ENCODE results near the gene PTPRO. TPM values are rescaled to one million over a fixed set of nuclear protein-coding genes. Genes with fewer than 3 reads are reported as not detected.
A peak's percentile ranks its signal among the peaks of the same experiment; 100 is the strongest.
"Not testable (repeated sequence)": the region's sequence is repeated elsewhere in the genome, so short reads cannot be mapped to it uniquely, and the experiment has no call there.

Gene PTPRO
- total RNA-seq, 1 experiment from 2014 or later = 0.22 TPM

- Histone ChIP-seq H3K4me1 (peaks cover 29% of the 10 kb centered on the region), H3K27ac (no peak overlapping the region), H3K36me3 (no peaks in the 10 kb centered on the region), H3K27me3 (no peaks in the 10 kb centered on the region), H3K4me3 (no peak overlapping the region), H3K9me3 (replicated peaks) (no peaks in the 10 kb centered on the region)
- peak; percentile 15 to 70 for DNase-seq
Measured at GRCh38 chr12:15599266-15600037, 277.1 kb downstream of the PTPRO start.

GRCh38 chr12:15600223-15600935 is 278.1 kb downstream of the PTPRO start:
- no peaks in the 10 kb centered on the region for H3K27me3 ChIP-seq
- no peaks in the 10 kb centered on the region for H3K9me3 ChIP-seq (replicated peaks)
- peaks cover 29% of the 10 kb centered on the region for H3K4me1 ChIP-seq
- no peak overlapping the region for H3K27ac ChIP-seq
- H3K36me3 ChIP-seq = no peaks in the 10 kb centered on the region
- no peak for DNase-seq
- H3K4me3 ChIP-seq = no peak overlapping the region

GRCh38 chr12:15601210-15601800 is 279.0 kb downstream of the PTPRO start:
- H3K4me1 ChIP-seq = peaks cover 29% of the 10 kb centered on the region
- no peak overlapping the region for H3K4me3 ChIP-seq
- H3K9me3 ChIP-seq (replicated peaks) = no peaks in the 10 kb centered on the region
- H3K27ac ChIP-seq = no peak overlapping the region
- no peaks in the 10 kb centered on the region for H3K36me3 ChIP-seq
- H3K27me3 ChIP-seq = no peaks in the 10 kb centered on the region
- no peak for DNase-seq

GRCh38 chr12:15602051-15602672 is 279.9 kb downstream of the PTPRO start:
- peaks cover 29% of the 10 kb centered on the region for H3K4me1 ChIP-seq
- no peaks in the 10 kb centered on the region for H3K36me3 ChIP-seq
- H3K27ac ChIP-seq = no peak overlapping the region
- no peak for DNase-seq
- no peaks in the 10 kb centered on the region for H3K27me3 ChIP-seq
- no peaks in the 10 kb centered on the region for H3K9me3 ChIP-seq (replicated peaks)
- no peak overlapping the region for H3K4me3 ChIP-seq

- Histone ChIP-seq H3K27ac (no peak overlapping the region), H3K9me3 (replicated peaks) (no peaks in the 10 kb centered on the region), H3K36me3 (no peaks in the 10 kb centered on the region), H3K4me1 (peaks cover 37% of the 10 kb centered on the region), H3K4me3 (no peak overlapping the region), H3K27me3 (no peaks in the 10 kb centered on the region)
- DNase-seq = peak; percentile 88 to 95
Measured at GRCh38 chr12:15603474-15604085, 281.3 kb downstream of the PTPRO start.

- DNase-seq = no peak
- H3K27me3 ChIP-seq = no peaks in the 10 kb centered on the region
- H3K36me3 ChIP-seq = no peaks in the 10 kb centered on the region
- peaks cover 32% of the 10 kb centered on the region for H3K4me1 ChIP-seq
- H3K4me3 ChIP-seq = no peak overlapping the region
- no peak overlapping the region for H3K27ac ChIP-seq
- H3K9me3 ChIP-seq (replicated peaks) = no peaks in the 10 kb centered on the region
Measured at GRCh38 chr12:15605881-15606590, 283.7 kb downstream of the PTPRO start.

- peaks cover 8% of the 10 kb centered on the region; the same call in 1 of the 2 replicates for H3K9me3 ChIP-seq (replicated peaks)
- H3K4me3 ChIP-seq = no peak overlapping the region
- H3K4me1 ChIP-seq = peaks cover 25% of the 10 kb centered on the region
- H3K27ac ChIP-seq = peak overlapping the region; percentile 39; the same call in 1 of the 2 replicates
- peak in 1 of 2 experiments; percentile 69 for DNase-seq
- no peaks in the 10 kb centered on the region for H3K27me3 ChIP-seq
- no peaks in the 10 kb centered on the region for H3K36me3 ChIP-seq
Measured at GRCh38 chr12:15608406-15608805, 286.1 kb downstream of the PTPRO start.

GRCh38 chr12:15608941-15609340 is 286.6 kb downstream of the PTPRO start:
- H3K4me1 ChIP-seq = peaks cover 20% of the 10 kb centered on the region
- H3K27me3 ChIP-seq = no peaks in the 10 kb centered on the region
- no peak overlapping the region for H3K4me3 ChIP-seq
- H3K9me3 ChIP-seq (replicated peaks) = peaks cover 11% of the 10 kb centered on the region; the same call in 1 of the 2 replicates
- H3K36me3 ChIP-seq = no peaks in the 10 kb centered on the region
- no peak for DNase-seq
- H3K27ac ChIP-seq = peak overlapping the region; percentile 39; the same call in 1 of the 2 replicates

- Histone ChIP-seq H3K4me3 (no peak overlapping the region), H3K4me1 (peaks cover 3% of the 10 kb centered on the region), H3K27ac (no peak overlapping the region), H3K27me3 (no peaks in the 10 kb centered on the region), H3K9me3 (replicated peaks) (peaks cover 11% of the 10 kb centered on the region; the same call in 1 of the 2 replicates), H3K36me3 (no peaks in the 10 kb centered on the region)
- no peak for DNase-seq
Measured at GRCh38 chr12:15613981-15614380, 291.7 kb downstream of the PTPRO start.

GRCh38 chr12:15616495-15616894 is 294.2 kb downstream of the PTPRO start:
- peaks cover 11% of the 10 kb centered on the region; the same call in 1 of the 2 replicates for H3K9me3 ChIP-seq (replicated peaks)
- H3K36me3 ChIP-seq, H3K27ac ChIP-seq, H3K4me3 ChIP-seq, H3K4me1 ChIP-seq, DNase-seq, H3K27me3 ChIP-seq: not testable (repeated sequence)

GRCh38 chr12:15620741-15621539 is 298.6 kb downstream of the PTPRO start:
- Histone ChIP-seq H3K4me3 (no peak overlapping the region), H3K4me1 (no peaks in the 10 kb centered on the region), H3K27ac (no peak overlapping the region), H3K9me3 (replicated peaks) (no peaks in the 10 kb centered on the region), H3K27me3 (no peaks in the 10 kb centered on the region), H3K36me3 (peaks cover 8% of the 10 kb centered on the region; the same call in 1 of the 2 replicates)
- DNase-seq = no peak

- H3K4me3 ChIP-seq = no peak overlapping the region
- DNase-seq = no peak
- no peaks in the 10 kb centered on the region for H3K27me3 ChIP-seq
- H3K27ac ChIP-seq = no peak overlapping the region
- H3K9me3 ChIP-seq (replicated peaks) = no peaks in the 10 kb centered on the region
- H3K36me3 ChIP-seq = peaks cover 8% of the 10 kb centered on the region; the same call in 1 of the 2 replicates
- peaks cover 21% of the 10 kb centered on the region for H3K4me1 ChIP-seq
Measured at GRCh38 chr12:15625075-15625474, 302.8 kb downstream of the PTPRO start.

All from SJCRH30 (cell line).